A673 (cell line): ENCODE data around the gene ZNF324B. TPM values are rescaled to one million over a fixed set of nuclear protein-coding genes. Genes with fewer than 3 reads are reported as not detected.
"Not testable (repeated sequence)": the region's sequence is repeated elsewhere in the genome, so short reads cannot be mapped to it uniquely, and the experiment has no call there.

Source experiments
- BruUV-seq: library from RNA; stranded (reverse); fragments of 400-500 nt; replicated peaks from 2 replicates; lab custom pipeline; 2021; lab: Mats Ljungman, UMichigan
- CTCF ChIA-PET: fragments of 300-600 bp; sonication (Branson Sonifier 250); formaldehyde crosslinking; loops from one replicate; lab custom pipeline; 2022; ENCODE audit warnings: antibody characterized with exemption; lab: Charles Lee
- POLR2A ChIA-PET: fragments of 300-600 bp; sonication (Branson Sonifier 250); formaldehyde crosslinking; loops from one replicate; lab custom pipeline; 2022; ENCODE audit warnings: antibody characterized with exemption; ENCODE audit not compliant: low non-redundant PET; lab: Charles Lee
- DNase-seq: peaks from one replicate; pipeline ENCODE4 v3.0.0-alpha.2; 2015; ENCODE audit warnings: low spot score
- H3K27ac ChIP-seq: fragments of 200-600 bp; sonication (generic); 2 replicates; pipeline ENCODE4 v1.5.1; 2016; ENCODE audit warnings: mixed run types, low read depth, mild to moderate bottlenecking, mixed read lengths, antibody characterized with exemption, low read length; ENCODE audit not compliant: poor library complexity, severe bottlenecking
- H3K27me3 ChIP-seq: fragments of 200-600 bp; sonication (generic); replicated peaks from 2 replicates; pipeline ENCODE4 v1.6.1; 2017; ENCODE audit warnings: mixed run types, low read depth, mild to moderate bottlenecking, mixed read lengths, antibody characterized with exemption, low read length; ENCODE audit not compliant: insufficient read depth, poor library complexity
- H3K36me3 ChIP-seq: fragments of 200-600 bp; sonication (generic); 2 replicates; pipeline ENCODE4 v1.6.1; 2016; ENCODE audit warnings: mixed run types, mild to moderate bottlenecking, mixed read lengths, antibody characterized with exemption, low read length; ENCODE audit not compliant: insufficient read depth, poor library complexity, severe bottlenecking
- H3K4me1 ChIP-seq: fragments of 200-600 bp; sonication (generic); 2 replicates; pipeline ENCODE4 v1.6.1; 2017; ENCODE audit warnings: mixed run types, mild to moderate bottlenecking, mixed read lengths, antibody characterized with exemption, low read length; ENCODE audit not compliant: insufficient read depth, poor library complexity, severe bottlenecking
- H3K4me3 ChIP-seq: fragments of 200-600 bp; sonication (generic); 2 replicates; pipeline ENCODE4 v1.5.1; 2016; ENCODE audit warnings: low read depth, mixed run types, mild to moderate bottlenecking, mixed read lengths, low read length; ENCODE audit not compliant: poor library complexity, severe bottlenecking
- H3K9me3 ChIP-seq: fragments of 200-600 bp; sonication (generic); 2 replicates; pipeline ENCODE4 v1.6.1; 2016; ENCODE audit warnings: mixed run types, low read depth, mild to moderate bottlenecking, mixed read lengths, antibody characterized with exemption, low read length; ENCODE audit not compliant: poor library complexity, severe bottlenecking
- EZH2 ChIP-seq: fragments of 200-600 bp; sonication (generic); IDR thresholded peaks from 2 replicates; pipeline ENCODE4 v1.6.1; 2017; ENCODE audit warnings: borderline replicate concordance, low read depth, mild to moderate bottlenecking, mixed read lengths, antibody characterized with exemption, low read length; ENCODE audit not compliant: poor library complexity, severe bottlenecking
- intact Hi-C: fragments of 100-400 bp; cut with micrococcal nuclease; formaldehyde crosslinking; loops from one replicate; pipeline ENCODE4 v1.10.0; 2022; ENCODE audit not compliant: unreplicated experiment
- total RNA-seq: library from RNA; stranded (reverse); gene quantifications from 2 replicates; pipeline ENCODE4 v1.2.3, GENCODE V29; 2021
- TF ChIP-seq, protein P1 (sequence below): fragments of 300-800, 200-600 bp; sonication (generic); conservative IDR thresholded peaks from 2 replicates; pipeline ENCODE4 v1.5.1; 2017; ENCODE audit warnings: low read depth, mild to moderate bottlenecking, antibody characterized with exemption, low read length, moderate library complexity, mixed read lengths

ZNF324B gene
- total RNA-seq, 1 experiment from 2014 or later, result 6.8 TPM

DNA sequence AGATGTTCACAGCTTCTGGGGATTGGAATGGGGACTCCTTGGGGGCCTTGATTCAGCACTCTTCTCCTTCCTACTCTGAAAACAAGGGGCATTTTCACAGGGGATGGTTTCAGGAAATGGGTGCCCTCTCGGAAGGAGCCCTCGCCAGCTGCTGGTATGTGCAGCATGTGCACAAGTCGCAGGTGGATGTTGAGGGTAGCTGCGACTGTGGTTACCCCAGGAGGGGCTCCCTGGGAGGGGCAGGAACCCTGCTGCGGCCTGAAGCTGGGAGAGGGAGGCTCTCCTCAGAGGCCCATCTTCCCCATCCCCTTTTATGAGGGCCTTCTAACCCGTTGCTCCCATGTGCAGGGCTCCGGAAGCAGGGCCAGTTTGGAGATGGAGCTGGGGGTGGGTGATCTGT lies 30.9 kb downstream of the ZNF324B start:
- BruUV-seq, result no TSS peak
- H3K9me3 ChIP-seq, result no peaks in the 10 kb centered on the region
- CTCF ChIA-PET, result no interaction called here

DNA sequence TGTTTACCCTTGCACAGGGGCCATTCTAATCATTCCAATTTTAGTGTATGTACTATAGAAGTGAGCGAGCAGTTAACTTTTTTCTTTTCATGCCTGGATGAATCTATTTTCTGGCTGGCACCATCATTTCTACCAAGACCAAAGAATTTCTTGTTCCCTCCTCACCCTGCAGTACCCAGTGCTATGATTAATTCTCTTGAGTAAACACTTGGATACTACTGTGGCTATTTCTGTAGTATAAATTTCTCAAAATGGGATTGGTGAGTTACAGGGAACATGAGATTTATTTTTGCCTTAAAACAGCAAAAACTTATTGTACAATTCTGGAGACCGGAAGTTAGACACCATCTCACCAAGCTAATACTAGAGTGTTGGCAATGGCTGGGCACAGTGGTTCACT lies 32.4 kb downstream of the ZNF324B start:
- no peak overlapping the region for H3K4me3 ChIP-seq
- H3K27me3 ChIP-seq, result no peaks in the 10 kb centered on the region
- no peaks in the 10 kb centered on the region for H3K9me3 ChIP-seq
- TF ChIP-seq EZH2, result no peak
- TF ChIP-seq, protein P1, sequence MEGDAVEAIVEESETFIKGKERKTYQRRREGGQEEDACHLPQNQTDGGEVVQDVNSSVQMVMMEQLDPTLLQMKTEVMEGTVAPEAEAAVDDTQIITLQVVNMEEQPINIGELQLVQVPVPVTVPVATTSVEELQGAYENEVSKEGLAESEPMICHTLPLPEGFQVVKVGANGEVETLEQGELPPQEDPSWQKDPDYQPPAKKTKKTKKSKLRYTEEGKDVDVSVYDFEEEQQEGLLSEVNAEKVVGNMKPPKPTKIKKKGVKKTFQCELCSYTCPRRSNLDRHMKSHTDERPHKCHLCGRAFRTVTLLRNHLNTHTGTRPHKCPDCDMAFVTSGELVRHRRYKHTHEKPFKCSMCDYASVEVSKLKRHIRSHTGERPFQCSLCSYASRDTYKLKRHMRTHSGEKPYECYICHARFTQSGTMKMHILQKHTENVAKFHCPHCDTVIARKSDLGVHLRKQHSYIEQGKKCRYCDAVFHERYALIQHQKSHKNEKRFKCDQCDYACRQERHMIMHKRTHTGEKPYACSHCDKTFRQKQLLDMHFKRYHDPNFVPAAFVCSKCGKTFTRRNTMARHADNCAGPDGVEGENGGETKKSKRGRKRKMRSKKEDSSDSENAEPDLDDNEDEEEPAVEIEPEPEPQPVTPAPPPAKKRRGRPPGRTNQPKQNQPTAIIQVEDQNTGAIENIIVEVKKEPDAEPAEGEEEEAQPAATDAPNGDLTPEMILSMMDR, result no peak
- BruUV-seq, result no TSS peak
- no peaks in the 10 kb centered on the region for H3K4me1 ChIP-seq
- ChIA-PET POLR2A (no interaction called here), CTCF (no interaction called here)
- no peak for DNase-seq
- intact Hi-C loops, result no loop called here
- H3K36me3 ChIP-seq, result no peaks in the 10 kb centered on the region
- H3K27ac ChIP-seq, result no peak overlapping the region

More for the DNA sequence above, 30.9 kb downstream of the ZNF324B start:
- Histone ChIP-seq H3K27me3 (no peaks in the 10 kb centered on the region), H3K4me1 (no peaks in the 10 kb centered on the region), H3K4me3 (no peak overlapping the region), H3K27ac (no peak overlapping the region), H3K36me3 (no peaks in the 10 kb centered on the region)
- POLR2A ChIA-PET, result no interaction called here
- no peak for TF ChIP-seq EZH2
- TF ChIP-seq, protein P1, result no peak
- intact Hi-C loops, result no loop called here
- no peak for DNase-seq

DNA sequence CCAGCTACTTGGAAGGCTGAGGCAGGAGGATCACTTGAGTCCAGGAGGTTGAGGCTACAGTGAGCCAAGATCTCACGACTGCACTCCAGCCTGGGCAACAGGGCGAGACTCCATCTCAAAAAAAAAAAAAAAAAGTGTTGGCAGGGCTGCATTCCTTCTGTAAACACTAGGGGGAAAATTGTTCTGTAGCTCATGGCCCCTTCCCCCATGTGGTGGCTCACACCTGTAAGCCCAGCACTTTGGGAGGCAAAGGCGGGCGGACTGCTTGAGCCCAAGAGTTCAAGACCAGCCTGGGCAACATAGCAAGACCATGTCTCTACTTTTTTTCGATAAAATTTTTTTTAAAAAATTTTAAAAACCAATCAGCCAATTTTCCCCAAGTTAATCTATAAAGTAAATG lies 32.9 kb downstream of the ZNF324B start:
- H3K4me3 ChIP-seq, H3K9me3 ChIP-seq, CTCF ChIA-PET, H3K36me3 ChIP-seq, intact Hi-C loops, BruUV-seq, H3K27ac ChIP-seq, H3K4me1 ChIP-seq, DNase-seq, H3K27me3 ChIP-seq: not testable (repeated sequence)
- POLR2A ChIA-PET, result interaction anchor here (0.6 kb wide), 1 partner anchor 75 kb away, joined by 17 read pairs; no protein-coding TSS in a partner anchor

DNA sequence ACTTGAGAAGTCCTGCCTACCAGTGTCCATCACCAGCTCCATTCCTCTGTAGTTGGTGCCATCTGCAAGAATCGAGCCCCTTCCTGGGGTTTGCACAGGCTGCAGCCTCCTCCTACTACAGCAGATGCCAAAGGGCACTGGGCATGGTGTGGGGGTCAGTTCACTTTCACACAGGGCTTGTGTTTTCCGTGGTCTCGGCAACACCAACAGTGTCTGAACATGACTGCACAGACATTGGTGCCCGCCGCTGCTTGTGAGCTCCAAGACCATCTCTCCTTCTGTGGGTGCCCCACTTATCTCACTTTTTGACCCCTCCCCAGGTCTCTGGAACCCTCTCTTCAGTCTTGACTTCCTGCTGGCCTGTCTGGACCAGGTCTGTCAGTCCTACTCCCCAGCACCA lies 40.0 kb downstream of the ZNF324B start:
- CTCF ChIA-PET, result no interaction called here

More for the DNA sequence above, 40.0 kb downstream of the ZNF324B start:
- DNase-seq, result no peak
- TF ChIP-seq, protein P1, result no peak
- no peak for TF ChIP-seq EZH2
- BruUV-seq, result no TSS peak
- no peaks in the 10 kb centered on the region for H3K4me1 ChIP-seq
- no peak overlapping the region for H3K27ac ChIP-seq
- POLR2A ChIA-PET, result no interaction called here
- no peaks in the 10 kb centered on the region for H3K27me3 ChIP-seq
- no peaks in the 10 kb centered on the region for H3K36me3 ChIP-seq
- intact Hi-C loops, result no loop called here
- no peaks in the 10 kb centered on the region for H3K9me3 ChIP-seq
- no peak overlapping the region for H3K4me3 ChIP-seq
